ENCODE results near the gene TMEM250. TPM values are rescaled to one million over a fixed set of nuclear protein-coding genes. Genes with fewer than 3 reads are reported as not detected.

Gene TMEM250
- total RNA-seq, 1 experiment from 2014 or later: 37.5 TPM

- no peaks in the 10 kb centered on the region for H3K36me3 ChIP-seq (ENCODE audit: control insufficient read depth in 1 of 2, insufficient read depth in 2 of 2, low read length in 2 of 2)
- no peak overlapping the region for H3K9ac ChIP-seq (ENCODE audit: low read length)
- RAD21 ChIA-PET (ENCODE audit: low non-redundant PET in 1 of 2, low total read pairs in 2 of 2, uncharacterized antibody in 2 of 2, unreplicated experiment in 2 of 2): no interaction called here
- DNase-seq (ENCODE audit: low read depth, low spot score): no peak
- TF ChIP-seq SIN3A (IDR thresholded peaks at IDR 0.05; ENCODE audit: low read depth) (no peak), EZH2phosphoT487 (IDR thresholded peaks at IDR 0.05; ENCODE audit: borderline replicate concordance) (no peak), ELF1 (IDR thresholded peaks at IDR 0.05; ENCODE audit: borderline replicate concordance, low read depth) (no peak), CEBPB (IDR thresholded peaks at IDR 0.05; ENCODE audit: low read depth) (no peak), JUND (IDR thresholded peaks at IDR 0.05) (no peak), CTCF (IDR thresholded peaks at IDR 0.05 in 2 of 3, conservative IDR thresholded peaks at IDR 0.05 in 1 of 3; ENCODE audit: borderline replicate concordance in 1 of 3, insufficient read depth in 1 of 3, low read depth in 2 of 3, low read length in 2 of 3) (no peak), ZFX (IDR thresholded peaks at IDR 0.05) (no peak)
- TF ChIP-seq, protein P1, sequence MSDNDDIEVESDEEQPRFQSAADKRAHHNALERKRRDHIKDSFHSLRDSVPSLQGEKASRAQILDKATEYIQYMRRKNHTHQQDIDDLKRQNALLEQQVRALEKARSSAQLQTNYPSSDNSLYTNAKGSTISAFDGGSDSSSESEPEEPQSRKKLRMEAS (IDR thresholded peaks at IDR 0.05): no peak
- no TSS peak for BruUV-seq (replicated peaks)
- no peak overlapping the region for H3K4me3 ChIP-seq (replicated peaks in 1 of 2; ENCODE audit: low read depth in 1 of 2, low read length in 2 of 2)
- H3K79me2 ChIP-seq (ENCODE audit: insufficient read depth, low read length): no peaks in the 10 kb centered on the region
- H2AFZ ChIP-seq (ENCODE audit: low read depth, low read length, poor library complexity, severe bottlenecking): no peak overlapping the region
- CTCF ChIA-PET: interaction anchor here (0.6 kb wide), 1 partner anchor 339 kb away, joined by 3 read pairs; no protein-coding TSS in a partner anchor
- H3K4me2 ChIP-seq (ENCODE audit: low read length): no peak overlapping the region
- no peaks in the 10 kb centered on the region for H4K20me1 ChIP-seq (ENCODE audit: insufficient read depth)
- H3K9me3 ChIP-seq (ENCODE audit: control insufficient read depth in 1 of 2, insufficient read depth in 1 of 2, low read depth in 1 of 2, low read length in 2 of 2): no peaks in the 10 kb centered on the region
- intact Hi-C loops (cut with micrococcal nuclease): no loop called here
- peaks cover 2 to 15% of the 10 kb centered on the region in 2 experiments; a peak in 3 of 4 replicates for H3K4me1 ChIP-seq (ENCODE audit: control insufficient read depth in 1 of 2, insufficient read depth in 2 of 2, low read length in 2 of 2)
- POLR2A ChIA-PET: no interaction called here
- ATAC-seq: no peak
- H3K27me3 ChIP-seq (ENCODE audit: insufficient read depth, low read length): no peaks in the 10 kb centered on the region
- no peaks in the 10 kb centered on the region for H3K9me2 ChIP-seq (ENCODE audit: insufficient read depth)
- no peak overlapping the region for H3K27ac ChIP-seq (ENCODE audit: low read depth, low read length)
Measured at GRCh38 chr9:136141682-136142413, 23.2 kb upstream of the TMEM250 start.
